SH-SY5Y (cell line): ENCODE measurements around the gene COBL.

Experiments
- GATA2 ChIP-seq: IDR thresholded peaks from 2 replicates; pipeline ENCODE4 v1.6.1; 2011; ENCODE audit warnings: mild to moderate bottlenecking, low read depth, low read length
- GATA3 ChIP-seq: IDR thresholded peaks from 2 replicates; pipeline ENCODE4 v1.6.1; 2011; ENCODE audit warnings: low read depth, mild to moderate bottlenecking, low read length, moderate library complexity

DNA sequence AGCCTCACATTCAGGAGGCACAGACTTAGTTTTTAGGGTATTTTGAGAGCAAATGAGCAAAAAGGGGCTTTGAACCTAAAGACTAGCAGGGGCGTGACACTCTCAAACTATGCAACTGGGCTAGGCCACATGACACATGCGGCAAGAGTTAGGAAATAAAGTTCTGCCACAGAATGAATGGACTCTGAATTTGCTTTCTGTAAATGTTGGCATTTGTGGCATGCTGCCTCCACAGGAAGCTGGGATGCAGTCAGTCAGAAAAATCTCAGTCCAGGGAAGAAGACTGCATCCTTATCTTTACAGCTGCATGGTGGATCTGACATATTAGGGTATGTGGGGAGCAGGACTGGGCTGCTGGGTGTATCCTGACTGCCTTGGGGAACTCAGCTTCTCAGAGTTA lies 181.0 kb downstream of the COBL start:
- TF ChIP-seq GATA3 (no peak), GATA2 (no peak)
